Spleen (tissue), 11 donors: ENCODE measurements around the gene MOG. TPM values are rescaled to one million over a fixed set of nuclear protein-coding genes. Genes with fewer than 3 reads are reported as not detected.
A peak's percentile ranks its signal among the peaks of the same experiment; 100 is the strongest.

Experiments used
- DNase-seq: peaks from one replicate; pipeline ENCODE4 v3.0.0-alpha.2; 2020
- H3K27ac ChIP-seq, 8 donors: fragments of 200-600 bp; sonication (generic) in 7 of 8; 1 replicate in 4 of 8; 2 replicates in 4 of 8; pipeline versions ENCODE4 v1.5.0 to v1.8.0; 2016 to 2021; ENCODE audit warnings: inconsistent platforms in 4 of 8, mild to moderate bottlenecking in 4 of 8, moderate library complexity in 1 of 8
- H3K27me3 ChIP-seq, 7 donors: fragments of 200-600 bp; sonication (generic) in 6 of 7; replicated peaks in 1 of 7; 1 replicate in 4 of 7; 2 replicates in 3 of 7; pipeline versions ENCODE4 v1.5.0 to v1.8.0; 2016 to 2021; ENCODE audit warnings: inconsistent platforms in 3 of 7, mild to moderate bottlenecking in 1 of 7
- H3K36me3 ChIP-seq, 6 donors: fragments of 200-600 bp; sonication (generic) in 5 of 6; 1 replicate in 4 of 6; 2 replicates in 2 of 6; pipeline versions ENCODE4 v1.5.0 to v1.8.0; 2016 to 2021; ENCODE audit warnings: inconsistent platforms in 2 of 6
- H3K4me1 ChIP-seq, 6 donors: fragments of 200-600 bp; sonication (generic) in 5 of 6; 1 replicate in 3 of 6; 2 replicates in 3 of 6; pipeline versions ENCODE4 v1.5.0 to v1.8.0; 2016 to 2021; ENCODE audit warnings: inconsistent platforms in 3 of 6
- H3K4me3 ChIP-seq, 8 donors: fragments of 200-600 bp; sonication (generic) in 7 of 8; 1 replicate in 4 of 8; 2 replicates in 4 of 8; pipeline versions ENCODE4 v1.5.0 to v1.8.0; 2016 to 2021; ENCODE audit warnings: inconsistent platforms in 4 of 8, mild to moderate bottlenecking in 4 of 8, moderate library complexity in 2 of 8
- H3K9me3 ChIP-seq, 8 donors: fragments of 200-600 bp; sonication (generic) in 7 of 8; 1 replicate in 4 of 8; 2 replicates in 4 of 8; pipeline versions ENCODE4 v1.5.0 to v1.8.0; 2016 to 2021; ENCODE audit warnings: inconsistent platforms in 4 of 8
- POLR2A ChIP-seq, 3 donors: fragments of 450-650 bp; IDR thresholded peaks; one replicate each; pipeline ENCODE4 v1.5.1; 2017; ENCODE audit warnings: antibody characterized with exemption in 3 of 3, mild to moderate bottlenecking in 1 of 3
- POLR2AphosphoS5 ChIP-seq, 3 donors: sonication (generic); formaldehyde crosslinking; IDR thresholded peaks; one replicate each; pipeline ENCODE4 v1.5.1; 2017; ENCODE audit warnings: antibody characterized with exemption in 3 of 3
- WGBS, 5 donors: extraction: QIAGEN DNeasy Blood & Tissue Kit in 3 of 5; methylation state at CpG; one replicate each; pipeline versions ENCODE4 v1.1.5 to v1.1.7; 2013 to 2018; 5-methylcytosine and 5-hydroxymethylcytosine counted together
- intact Hi-C: fragments of 100-400 bp; cut with DNase I; formaldehyde crosslinking; loops from one replicate; pipeline ENCODE4 v1.15.0; 2023; ENCODE audit warnings: low total_unique reads
- polyA plus RNA-seq, 3 donors: library from polyadenylated mRNA; stranded (reverse); fragments of 200-250 nt; gene quantifications; one replicate each; pipeline ENCODE4 v1.2.1, GENCODE V29; 2013
- total RNA-seq, 7 donors: library from RNA; depleted of rRNA in 3 of 7; stranded (reverse); fragments of >200 nt in 3 of 7; fragmentation: NEBNext Ultra II Directional in 4 of 7; extraction: Animal tissue kit (Norgen Biotek cat#: 25700) in 4 of 7; gene quantifications; one replicate each; pipeline versions ENCODE4 v1.1.0 to v1.2.1, GENCODE V29; 2016 to 2021
- TF ChIP-seq, protein P1 (sequence below), 11 experiments: fragments of 200-600 bp in 7 of 11; fragments of 450-650 bp in 4 of 11; sonication (generic) in 4 of 11; IDR thresholded peaks in 8 of 11; conservative IDR thresholded peaks in 3 of 11; 1 replicate in 7 of 11; 2 replicates in 4 of 11; pipeline versions ENCODE4 v1.4.0 to v1.8.0; 2016 to 2021; ENCODE audit warnings: antibody characterized with exemption in 11 of 11, inconsistent platforms in 4 of 11, mild to moderate bottlenecking in 1 of 11
- donor health status: healthy with polysubstance abuse.
- donor health status: DM: no; HTN: no; CAD: no; lungs with moderate emphysema.
- donor health status: DM: no; HTN: no; CAD: no.
- donor health status: Bipolar disorder and iron deficiency.
- donor health status: healthy.
- donor health status: DM: no; HTN: no; CAD: no.
- donor health status: DM: yes; HTN: yes; CAD: no.

MOG gene
- total and polyA plus RNA-seq, 10 donors: not detected

GRCh38 chr6:29676981-29677601 is 20.2 kb downstream of the MOG start:
- intact Hi-C loops: no loop called here
- WGBS, 5 donors: 7 to 35% (median 26%) methylated on average over 2 of the region's 2 CpGs

DNA sequence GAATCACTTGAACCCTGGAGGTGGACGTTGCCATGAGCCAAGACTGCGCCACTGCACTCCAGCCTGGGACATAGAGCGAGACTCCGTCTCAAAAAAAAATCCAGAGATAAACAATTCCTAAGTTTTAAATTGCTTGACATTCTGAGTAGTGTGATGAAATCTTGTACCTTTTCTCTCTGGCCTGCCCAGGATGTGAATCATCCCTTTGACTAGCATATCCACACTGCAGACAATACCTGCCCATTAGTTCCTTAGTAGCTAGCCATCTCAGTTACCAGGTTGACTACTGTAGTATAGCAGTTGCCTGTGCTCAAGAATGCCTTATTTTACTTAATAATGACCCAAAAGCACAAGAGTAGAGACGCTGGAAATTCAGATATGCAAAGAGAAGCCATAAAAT is 21.2 kb downstream of the MOG start:
- intact Hi-C loops: no loop called here
- Histone ChIP-seq H3K36me3 (no peaks in the 10 kb centered on the region), H3K27ac (no peak overlapping the region), H3K4me1 (peaks cover 0 to 11% (median 0%) of the 10 kb centered on the region in 6 donors), H3K4me3 (no peak overlapping the region), H3K27me3 (peaks cover 0 to 16% (median 0%) of the 10 kb centered on the region in 7 donors), H3K9me3 (no peaks in the 10 kb centered on the region)
- no peak for DNase-seq
- 86 to 94% (median 92%) methylated on average over 5 of the region's 5 CpGs for WGBS, 5 donors
- TF ChIP-seq POLR2AphosphoS5 (IDR thresholded peaks at IDR 0.05): no peak
- no peak for TF ChIP-seq POLR2A (IDR thresholded peaks at IDR 0.05)
- TF ChIP-seq, protein P1, sequence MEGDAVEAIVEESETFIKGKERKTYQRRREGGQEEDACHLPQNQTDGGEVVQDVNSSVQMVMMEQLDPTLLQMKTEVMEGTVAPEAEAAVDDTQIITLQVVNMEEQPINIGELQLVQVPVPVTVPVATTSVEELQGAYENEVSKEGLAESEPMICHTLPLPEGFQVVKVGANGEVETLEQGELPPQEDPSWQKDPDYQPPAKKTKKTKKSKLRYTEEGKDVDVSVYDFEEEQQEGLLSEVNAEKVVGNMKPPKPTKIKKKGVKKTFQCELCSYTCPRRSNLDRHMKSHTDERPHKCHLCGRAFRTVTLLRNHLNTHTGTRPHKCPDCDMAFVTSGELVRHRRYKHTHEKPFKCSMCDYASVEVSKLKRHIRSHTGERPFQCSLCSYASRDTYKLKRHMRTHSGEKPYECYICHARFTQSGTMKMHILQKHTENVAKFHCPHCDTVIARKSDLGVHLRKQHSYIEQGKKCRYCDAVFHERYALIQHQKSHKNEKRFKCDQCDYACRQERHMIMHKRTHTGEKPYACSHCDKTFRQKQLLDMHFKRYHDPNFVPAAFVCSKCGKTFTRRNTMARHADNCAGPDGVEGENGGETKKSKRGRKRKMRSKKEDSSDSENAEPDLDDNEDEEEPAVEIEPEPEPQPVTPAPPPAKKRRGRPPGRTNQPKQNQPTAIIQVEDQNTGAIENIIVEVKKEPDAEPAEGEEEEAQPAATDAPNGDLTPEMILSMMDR (IDR thresholded peaks at IDR 0.05 in 8 of 11, conservative IDR thresholded peaks at IDR 0.05 in 3 of 11): no peak

More at GRCh38 chr6:29676981-29677601, 20.2 kb downstream of the MOG start:
- peaks cover 0 to 11% (median 0%) of the 10 kb centered on the region in 6 donors for H3K4me1 ChIP-seq
- DNase-seq: no peak
- H3K4me3 ChIP-seq: no peak overlapping the region
- H3K36me3 ChIP-seq: no peaks in the 10 kb centered on the region
- peaks cover 0 to 19% (median 0%) of the 10 kb centered on the region in 7 donors for H3K27me3 ChIP-seq
- TF ChIP-seq, protein P1 (IDR thresholded peaks at IDR 0.05 in 8 of 11, conservative IDR thresholded peaks at IDR 0.05 in 3 of 11): no peak
- TF ChIP-seq POLR2AphosphoS5 (IDR thresholded peaks at IDR 0.05) (no peak), POLR2A (IDR thresholded peaks at IDR 0.05) (no peak)
- H3K27ac ChIP-seq: no peak overlapping the region
- H3K9me3 ChIP-seq: no peaks in the 10 kb centered on the region

DNA sequence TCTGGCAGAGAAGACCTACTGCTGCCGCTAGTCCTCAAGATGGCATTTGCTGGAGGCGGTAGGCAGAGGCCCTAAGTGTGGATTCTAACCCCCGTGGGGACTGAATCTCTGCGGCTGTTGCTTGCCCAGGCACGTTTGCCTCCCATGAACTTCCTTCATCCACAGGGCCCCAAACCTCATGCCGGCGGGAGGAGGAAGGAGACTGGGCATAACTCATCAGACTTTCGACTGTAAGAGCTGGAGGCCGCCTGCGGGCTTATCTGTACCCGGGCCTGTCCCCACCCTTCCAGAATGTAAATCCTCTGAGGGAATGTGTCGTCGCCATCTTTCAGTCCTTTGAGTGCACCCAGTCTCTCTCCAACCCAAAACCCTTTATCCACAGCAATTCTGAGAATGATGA is 23.1 kb downstream of the MOG start:
- Histone ChIP-seq H3K27me3 (peaks cover 0 to 16% (median 0%) of the 10 kb centered on the region in 7 donors), H3K27ac (no peak overlapping the region), H3K36me3 (no peaks in the 10 kb centered on the region), H3K4me1 (peaks cover 0 to 11% (median 0%) of the 10 kb centered on the region in 6 donors), H3K9me3 (no peaks in the 10 kb centered on the region), H3K4me3 (peak overlapping the region in 1 of 8 donors; percentile 58)
- DNase-seq: no peak
- WGBS, 5 donors: 60 to 77% (median 66%) methylated on average over 13 of the region's 13 CpGs
- intact Hi-C loops: no loop called here
- TF ChIP-seq, protein P1 (IDR thresholded peaks at IDR 0.05 in 8 of 11, conservative IDR thresholded peaks at IDR 0.05 in 3 of 11): no peak
- TF ChIP-seq POLR2A (IDR thresholded peaks at IDR 0.05) (no peak), POLR2AphosphoS5 (IDR thresholded peaks at IDR 0.05) (no peak)

- Histone ChIP-seq H3K4me1 (peaks cover 0 to 11% (median 0%) of the 10 kb centered on the region in 6 donors), H3K9me3 (no peaks in the 10 kb centered on the region), H3K27ac (peak overlapping the region in 1 of 8 donors; percentile 45), H3K27me3 (peaks cover 0 to 16% (median 0%) of the 10 kb centered on the region in 7 donors), H3K36me3 (no peaks in the 10 kb centered on the region), H3K4me3 (peak overlapping the region in 2 of 8 donors; percentile 18 to 58)
- intact Hi-C loops: no loop called here
- no peak for DNase-seq
- WGBS, 5 donors: 58 to 97% (median 89%) methylated on average over 23 to 24 of the region's 24 CpGs
- TF ChIP-seq POLR2AphosphoS5 (IDR thresholded peaks at IDR 0.05) (no peak), POLR2A (IDR thresholded peaks at IDR 0.05) (no peak)
- TF ChIP-seq, protein P1 (IDR thresholded peaks at IDR 0.05 in 8 of 11, conservative IDR thresholded peaks at IDR 0.05 in 3 of 11): no peak
Observed at GRCh38 chr6:29680416-29680815, 23.5 kb downstream of the MOG start.
